ENCODE data around the gene SMTN.
"Not testable (repeated sequence)": the region's sequence is repeated elsewhere in the genome, so short reads cannot be mapped to it uniquely, and the experiment has no call there.

The SMTN gene

DNA sequence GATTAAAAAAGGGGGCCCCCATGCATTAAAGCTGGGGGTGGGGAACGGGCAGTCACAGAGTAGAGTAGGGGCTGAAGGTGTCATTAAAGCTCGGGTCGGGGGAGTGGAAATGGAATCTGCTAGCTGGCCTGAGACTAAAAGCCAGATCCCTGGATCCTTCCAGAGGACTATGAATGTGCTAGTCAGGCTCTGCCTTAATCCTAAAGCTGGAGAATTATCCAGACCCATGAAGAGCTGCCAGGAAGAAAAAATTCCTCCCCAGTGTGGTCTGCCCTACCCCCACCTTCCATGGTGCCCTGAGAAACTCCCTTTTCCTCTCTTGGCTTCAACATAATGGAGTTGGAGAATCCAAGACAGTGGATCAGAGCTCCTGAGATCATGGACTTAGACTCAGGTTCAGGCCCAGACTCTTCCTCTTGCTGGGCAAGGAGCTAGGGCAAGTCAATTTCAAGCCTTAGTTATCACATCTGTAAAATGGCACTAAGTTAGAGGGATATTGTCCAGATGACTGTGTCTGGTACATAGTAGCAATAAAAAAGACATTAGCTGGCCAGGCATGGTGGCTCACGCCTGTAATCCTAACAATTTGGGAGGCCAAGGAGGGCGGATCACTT is 24.0 kb upstream of the SMTN start:
- TF ChIP-seq, protein P1, sequence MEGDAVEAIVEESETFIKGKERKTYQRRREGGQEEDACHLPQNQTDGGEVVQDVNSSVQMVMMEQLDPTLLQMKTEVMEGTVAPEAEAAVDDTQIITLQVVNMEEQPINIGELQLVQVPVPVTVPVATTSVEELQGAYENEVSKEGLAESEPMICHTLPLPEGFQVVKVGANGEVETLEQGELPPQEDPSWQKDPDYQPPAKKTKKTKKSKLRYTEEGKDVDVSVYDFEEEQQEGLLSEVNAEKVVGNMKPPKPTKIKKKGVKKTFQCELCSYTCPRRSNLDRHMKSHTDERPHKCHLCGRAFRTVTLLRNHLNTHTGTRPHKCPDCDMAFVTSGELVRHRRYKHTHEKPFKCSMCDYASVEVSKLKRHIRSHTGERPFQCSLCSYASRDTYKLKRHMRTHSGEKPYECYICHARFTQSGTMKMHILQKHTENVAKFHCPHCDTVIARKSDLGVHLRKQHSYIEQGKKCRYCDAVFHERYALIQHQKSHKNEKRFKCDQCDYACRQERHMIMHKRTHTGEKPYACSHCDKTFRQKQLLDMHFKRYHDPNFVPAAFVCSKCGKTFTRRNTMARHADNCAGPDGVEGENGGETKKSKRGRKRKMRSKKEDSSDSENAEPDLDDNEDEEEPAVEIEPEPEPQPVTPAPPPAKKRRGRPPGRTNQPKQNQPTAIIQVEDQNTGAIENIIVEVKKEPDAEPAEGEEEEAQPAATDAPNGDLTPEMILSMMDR (conservative IDR thresholded peaks at IDR 0.05; ENCODE audit: low read depth, low read length), result no peak
- no peak overlapping the region for H3K4me3 ChIP-seq (ENCODE audit: low read length)
- peak; percentile 75 for DNase-seq (ENCODE audit: low read depth)

DNA sequence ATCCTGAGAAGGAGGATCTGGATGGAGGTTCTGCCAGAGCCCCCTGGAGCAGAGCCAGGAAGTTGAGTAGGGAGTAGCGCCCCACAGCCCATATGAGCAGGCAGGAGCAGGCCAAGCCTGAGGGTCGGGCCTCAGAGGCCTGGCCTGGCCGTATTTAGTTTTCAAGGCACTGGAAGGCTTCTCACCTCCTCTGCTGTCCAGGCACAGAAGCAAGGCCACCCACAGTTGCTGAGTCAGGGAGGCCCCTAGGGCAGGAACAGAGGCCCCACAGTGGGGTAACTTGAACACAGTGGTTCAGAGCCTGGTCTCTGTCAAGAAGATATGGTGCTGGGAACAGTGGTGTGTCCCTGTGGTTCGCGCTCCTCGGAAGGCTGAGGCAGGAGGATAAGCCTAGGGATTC is 21.5 kb upstream of the SMTN start:
- not testable (repeated sequence) for H3K4me3 ChIP-seq (ENCODE audit: low read length); DNase-seq (ENCODE audit: low read depth)

DNA sequence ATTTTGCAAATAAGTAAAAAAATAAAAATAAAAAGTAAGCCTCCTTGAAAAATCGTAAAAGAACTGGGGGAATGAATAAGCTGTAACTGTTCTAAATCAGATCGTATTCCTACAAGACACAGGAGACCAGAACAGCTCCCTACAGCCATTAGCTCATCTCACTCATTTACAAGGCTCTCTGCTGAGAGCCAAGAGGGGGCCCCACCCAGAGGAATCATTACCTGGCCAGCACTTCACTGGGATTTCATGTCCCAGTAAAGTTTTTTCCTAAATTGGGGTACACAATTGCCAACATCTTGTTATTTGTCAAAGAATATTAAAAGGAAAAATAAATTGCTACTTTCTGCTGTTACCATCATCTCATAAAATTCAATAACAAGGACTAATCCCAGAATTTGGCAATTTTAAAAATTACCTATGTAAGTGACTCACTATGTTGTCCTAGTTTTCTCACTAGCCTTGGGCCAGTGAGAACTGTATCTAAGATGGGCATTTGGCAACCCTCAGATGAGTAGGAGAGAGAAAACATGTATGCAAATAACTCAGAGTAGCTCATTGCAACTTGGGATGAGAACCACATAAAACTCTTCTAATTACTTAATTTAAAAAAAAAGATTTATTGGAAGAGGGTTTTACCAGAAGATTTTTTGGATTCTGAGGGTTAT is 18.4 kb upstream of the SMTN start:
- no peak for DNase-seq (ENCODE audit: low read depth)
- H3K4me3 ChIP-seq (ENCODE audit: low read length), result no peak overlapping the region
- TF ChIP-seq, protein P1 (conservative IDR thresholded peaks at IDR 0.05; ENCODE audit: low read depth, low read length), result no peak

DNA sequence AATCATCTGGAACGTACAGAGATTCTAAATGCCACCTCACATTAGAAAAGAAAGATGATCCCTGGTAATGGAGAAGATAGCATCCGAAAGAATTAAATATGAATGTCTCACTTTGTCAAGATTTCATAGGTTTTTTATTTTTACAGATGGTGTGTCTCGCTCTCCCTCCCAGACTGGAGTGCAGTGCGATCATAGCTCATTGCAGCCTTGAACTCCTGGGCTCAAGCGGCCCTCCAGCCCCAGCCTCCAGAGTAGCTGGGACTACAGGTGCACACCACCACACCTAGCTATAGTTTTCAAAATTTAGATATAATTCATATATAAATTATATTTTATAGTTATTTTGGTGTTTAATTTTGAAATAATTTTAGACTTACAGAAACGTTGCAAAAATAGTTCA is 16.7 kb upstream of the SMTN start:
- TF ChIP-seq, protein P1 (conservative IDR thresholded peaks at IDR 0.05; ENCODE audit: low read depth, low read length), result no peak
- DNase-seq (ENCODE audit: low read depth), result no peak
- no peak overlapping the region for H3K4me3 ChIP-seq (ENCODE audit: low read length)

DNA sequence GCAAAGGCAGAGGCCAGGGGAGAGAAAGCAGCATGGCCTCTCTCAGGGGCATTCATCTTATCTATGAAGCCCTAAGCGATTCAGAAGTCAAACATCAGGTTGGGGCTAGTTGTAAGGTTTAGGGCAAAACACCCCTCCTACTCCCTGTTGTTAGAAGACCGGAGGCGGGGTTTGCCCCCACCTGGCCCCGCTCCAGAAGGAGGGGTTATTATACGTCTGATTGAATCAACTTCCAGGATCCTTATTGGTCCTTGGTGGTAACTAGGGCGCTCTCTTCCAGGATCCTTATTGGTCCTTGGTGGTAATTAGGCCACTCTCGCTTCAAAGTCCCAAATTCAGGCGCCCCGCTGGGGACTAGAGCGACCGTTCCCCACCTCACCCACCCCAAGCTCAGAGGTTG is 12.1 kb upstream of the SMTN start:
- no peak for DNase-seq (ENCODE audit: low read depth)
- TF ChIP-seq, protein P1 (conservative IDR thresholded peaks at IDR 0.05; ENCODE audit: low read depth, low read length), result no peak
- H3K4me3 ChIP-seq (ENCODE audit: low read length), result no peak overlapping the region

DNA sequence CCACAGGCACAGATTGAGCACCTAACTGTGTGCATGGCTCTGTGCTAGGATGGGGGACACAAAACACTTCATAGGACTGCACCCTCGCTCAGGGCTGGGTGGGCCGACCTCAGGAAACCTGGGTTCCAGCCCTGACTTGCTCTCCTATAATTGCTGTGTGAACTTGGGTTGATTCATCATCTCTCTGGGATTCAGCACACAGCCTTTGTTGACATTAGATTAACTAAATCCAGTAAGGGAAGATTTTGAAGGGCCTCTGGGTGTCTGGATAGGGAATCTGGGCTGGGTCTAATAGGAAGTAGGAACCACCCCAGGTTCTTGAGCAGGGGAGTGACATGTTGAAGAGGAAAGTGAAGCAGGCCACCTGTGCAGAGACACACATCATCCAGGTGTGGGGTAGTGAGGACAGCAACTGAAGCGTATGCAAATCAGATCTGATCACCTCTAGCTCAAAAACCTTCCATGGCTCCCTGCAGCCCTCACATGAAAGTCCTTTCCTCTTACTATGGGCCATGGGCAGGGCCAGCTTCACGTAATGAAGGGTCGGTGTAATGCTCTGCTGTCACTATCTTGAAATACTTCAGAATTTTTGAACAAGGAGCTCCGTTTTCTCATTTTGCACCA is 11.3 kb upstream of the SMTN start:
- H3K4me3 ChIP-seq (ENCODE audit: low read length); DNase-seq (ENCODE audit: low read depth): not testable (repeated sequence)

DNA sequence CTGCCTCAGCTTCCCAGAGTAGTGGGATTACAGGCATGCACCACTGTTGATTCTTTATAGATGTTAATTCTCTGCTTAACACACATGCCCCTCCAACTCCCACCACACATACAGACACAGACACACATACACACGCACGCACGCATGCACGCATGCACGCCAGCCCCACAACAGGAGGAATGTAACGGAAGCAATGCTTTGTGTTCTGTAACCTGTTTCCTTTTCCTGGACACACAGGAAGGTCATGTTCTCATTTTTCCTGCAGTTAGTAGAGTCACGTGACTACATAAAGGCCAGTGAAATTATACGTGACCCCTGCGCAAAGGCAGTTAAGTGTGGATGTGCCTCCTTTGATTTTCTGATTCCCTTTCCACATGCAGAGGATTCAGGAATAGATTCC is 8.0 kb upstream of the SMTN start:
- H3K4me3 ChIP-seq (ENCODE audit: low read length); DNase-seq (ENCODE audit: low read depth): not testable (repeated sequence)

DNA sequence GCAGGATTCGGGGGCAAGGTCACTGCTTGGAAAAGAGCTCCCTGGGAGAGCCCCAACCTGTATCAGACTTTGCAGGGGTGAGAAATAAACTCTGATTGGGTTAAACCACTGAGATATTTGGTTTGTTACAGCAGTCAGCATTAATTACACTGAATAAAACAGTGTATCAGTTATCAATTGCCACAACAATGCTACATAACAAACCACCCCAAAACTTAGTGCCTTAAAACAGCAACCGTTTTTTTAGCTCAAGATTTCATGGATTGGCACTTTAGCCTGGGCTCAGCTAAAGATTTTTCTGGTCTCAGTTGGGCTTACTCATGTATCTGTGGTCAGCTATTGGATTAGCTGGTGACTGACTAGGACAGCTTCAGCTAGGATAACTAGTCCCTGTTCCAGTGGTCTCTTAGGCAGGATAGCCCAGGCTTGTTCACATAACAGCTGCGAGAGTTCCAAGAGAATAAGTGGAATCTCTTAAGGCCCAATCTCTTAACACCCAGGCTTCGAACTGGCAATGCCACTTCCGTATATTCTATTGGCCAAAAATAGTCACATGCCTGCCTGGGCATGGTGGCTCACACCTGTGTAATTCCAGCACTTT is 7.5 kb upstream of the SMTN start:
- DNase-seq (ENCODE audit: low read depth); H3K4me3 ChIP-seq (ENCODE audit: low read length): not testable (repeated sequence)

DNA sequence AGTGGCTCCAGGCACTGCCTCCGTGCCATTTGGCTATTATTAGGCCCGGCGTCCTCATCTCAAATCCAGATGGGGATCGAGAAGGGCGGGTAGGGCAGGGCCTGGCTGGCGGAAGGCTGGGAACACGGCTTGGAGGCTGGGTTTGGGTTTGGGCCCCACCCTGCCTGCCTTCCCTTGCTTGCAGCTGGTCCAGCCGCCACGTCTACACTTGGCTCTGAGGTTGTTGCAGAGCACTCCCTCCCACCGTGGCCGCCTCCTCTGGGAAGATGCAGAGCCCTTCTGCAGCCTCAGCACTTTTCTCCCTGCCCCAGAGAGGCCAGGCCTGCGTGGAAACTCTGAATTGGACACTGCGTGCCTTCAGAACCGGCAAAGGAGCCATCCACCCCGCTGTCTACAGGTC is 5.2 kb upstream of the SMTN start:
- H3K4me3 ChIP-seq (ENCODE audit: low read length), result no peak overlapping the region
- TF ChIP-seq, protein P1 (conservative IDR thresholded peaks at IDR 0.05; ENCODE audit: low read depth, low read length), result no peak
- DNase-seq (ENCODE audit: low read depth), result no peak

All from retinal pigment epithelial cell (primary cell).